GM12873 (cell line): ENCODE results near the gene CYP26B1.

Experiments
- CTCF ChIP-seq: IDR thresholded peaks from 2 replicates; pipeline ENCODE4 v1.5.1; 2012; ENCODE audit warnings: low read depth, mild to moderate bottlenecking, moderate library complexity, low read length, control low read depth; ENCODE audit not compliant: insufficient read depth; ENCODE audit errors: missing control alignments

CYP26B1 gene

GRCh38 chr2:72090781-72091482, 56.7 kb downstream of the CYP26B1 start:
- no peak for TF ChIP-seq CTCF

GRCh38 chr2:72090271-72090720, 57.4 kb downstream of the CYP26B1 start:
- TF ChIP-seq CTCF = no peak

- TF ChIP-seq CTCF = no peak
Observed at GRCh38 chr2:72089537-72089936, 58.1 kb downstream of the CYP26B1 start.

- TF ChIP-seq CTCF = no peak
Observed at GRCh38 chr2:72089028-72089427, 58.6 kb downstream of the CYP26B1 start.

- TF ChIP-seq CTCF = no peak
Observed at GRCh38 chr2:72085513-72085912, 62.1 kb downstream of the CYP26B1 start.

GRCh38 chr2:72085036-72085435, 62.6 kb downstream of the CYP26B1 start:
- no peak for TF ChIP-seq CTCF

- no peak for TF ChIP-seq CTCF
Observed at GRCh38 chr2:72084584-72084976, 63.1 kb downstream of the CYP26B1 start.
